ENCODE data around the gene CPNE5.

CPNE5 gene

DNA sequence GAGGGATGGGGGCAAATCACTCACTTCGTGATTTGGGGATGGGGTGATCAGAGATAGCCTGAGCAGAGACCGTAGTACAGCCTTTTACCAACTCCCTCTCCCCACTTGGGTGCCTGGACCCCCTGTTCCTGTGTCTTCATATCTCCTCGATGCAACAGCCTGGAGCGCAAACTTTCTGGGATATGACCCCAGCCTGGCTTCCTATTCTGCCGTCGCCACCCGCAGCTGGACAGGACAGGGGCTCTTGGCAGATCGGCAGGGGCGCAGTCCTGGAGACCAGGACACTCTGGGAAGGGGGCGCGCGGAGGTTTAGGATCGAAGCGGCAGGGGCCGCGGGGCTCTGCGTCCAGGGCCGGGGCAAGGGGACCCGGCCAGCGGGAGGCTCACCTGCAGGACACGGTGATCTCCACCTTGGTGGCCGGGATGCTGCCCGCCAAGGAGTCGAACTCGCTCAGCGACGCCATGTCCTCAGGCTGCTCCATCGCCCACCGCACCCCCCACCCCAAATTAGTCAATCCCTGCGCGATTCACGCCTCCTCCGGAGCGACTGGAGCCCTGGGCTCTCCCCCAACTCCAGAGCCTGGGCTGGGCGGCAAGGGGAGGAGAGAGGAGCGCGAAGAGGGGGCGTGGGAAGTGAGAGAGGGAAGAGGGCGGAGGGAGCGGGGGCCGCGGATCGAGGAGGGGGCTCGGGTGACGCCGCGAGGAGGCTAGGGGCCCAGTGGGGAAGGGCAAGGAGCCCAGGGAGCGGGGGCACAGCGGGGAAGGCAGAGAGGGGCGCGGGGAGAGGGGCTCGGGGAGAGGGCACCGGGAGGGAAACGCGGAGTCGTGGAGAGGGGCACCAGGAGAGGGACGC is at the start of gene CPNE5:
TSS of gene CPNE5 (minus strand) at position 549 of the 853 bp plus-strand sequence. CDS start at position 482, 67 bp downstream.
- no peak for DNase-seq (ENCODE audit: low read depth in 2 of 3, low spot score in 1 of 3)

DNA sequence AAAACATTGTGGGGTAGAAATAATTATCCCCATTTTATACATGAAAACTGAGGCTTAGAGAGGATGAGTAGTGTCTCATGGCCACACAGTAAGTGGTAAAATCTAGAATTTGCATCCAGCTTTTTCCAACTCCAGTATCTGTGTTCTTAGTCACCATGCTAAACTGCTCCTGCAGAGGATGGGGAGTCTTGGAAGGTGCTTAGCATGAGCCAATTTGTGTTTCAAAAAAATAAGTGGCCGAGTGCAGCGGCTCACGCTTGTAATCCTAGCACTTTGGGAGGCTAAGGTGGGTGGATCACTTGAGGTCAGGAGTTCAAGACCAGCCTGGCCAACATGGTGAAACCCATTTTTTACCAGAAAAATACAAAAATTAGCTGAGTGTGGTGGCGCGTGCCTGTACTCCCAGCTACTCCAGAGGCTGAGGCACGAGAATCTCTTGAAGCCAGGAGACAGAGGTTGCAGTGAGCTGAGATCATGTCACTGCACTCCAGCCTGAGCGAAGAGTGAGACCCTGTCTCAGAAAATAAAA is 48.9 kb upstream of the CPNE5 start:
- no peak for DNase-seq (ENCODE audit: low read depth in 2 of 3, low spot score in 1 of 3)

DNA sequence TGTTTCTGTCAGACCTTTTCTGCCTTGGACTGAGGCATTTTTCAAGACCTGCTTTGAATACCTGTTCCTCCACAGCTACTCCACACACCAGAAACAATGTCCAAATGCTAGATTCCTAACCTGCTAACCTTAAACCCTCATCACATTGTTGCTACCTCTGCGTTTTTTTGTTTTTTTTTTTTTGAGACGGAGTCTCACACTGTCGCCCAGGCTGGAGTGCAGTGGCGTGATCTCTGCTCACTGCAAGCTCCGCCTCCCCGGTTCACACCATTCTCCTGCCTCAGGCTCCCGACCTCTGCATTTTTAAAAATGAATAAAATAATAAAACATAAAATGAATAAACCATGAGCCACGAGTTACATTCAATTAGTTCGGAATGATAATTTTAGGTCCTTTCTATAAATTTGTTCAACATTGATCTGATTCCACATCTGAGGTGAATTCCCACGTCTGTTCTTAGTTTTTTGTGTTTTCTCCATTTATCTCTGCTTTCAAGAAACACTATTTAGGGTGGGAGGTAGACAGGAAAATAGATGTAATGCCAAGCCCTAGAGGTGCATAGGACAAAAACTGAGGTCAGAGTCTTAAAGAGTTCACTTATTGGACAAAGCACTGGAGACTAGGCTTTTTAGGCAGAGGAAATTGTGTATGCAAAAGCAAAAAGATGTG is 47.8 kb upstream of the CPNE5 start:
- no peak for DNase-seq (ENCODE audit: low read depth in 2 of 3, low spot score in 1 of 3)

DNA sequence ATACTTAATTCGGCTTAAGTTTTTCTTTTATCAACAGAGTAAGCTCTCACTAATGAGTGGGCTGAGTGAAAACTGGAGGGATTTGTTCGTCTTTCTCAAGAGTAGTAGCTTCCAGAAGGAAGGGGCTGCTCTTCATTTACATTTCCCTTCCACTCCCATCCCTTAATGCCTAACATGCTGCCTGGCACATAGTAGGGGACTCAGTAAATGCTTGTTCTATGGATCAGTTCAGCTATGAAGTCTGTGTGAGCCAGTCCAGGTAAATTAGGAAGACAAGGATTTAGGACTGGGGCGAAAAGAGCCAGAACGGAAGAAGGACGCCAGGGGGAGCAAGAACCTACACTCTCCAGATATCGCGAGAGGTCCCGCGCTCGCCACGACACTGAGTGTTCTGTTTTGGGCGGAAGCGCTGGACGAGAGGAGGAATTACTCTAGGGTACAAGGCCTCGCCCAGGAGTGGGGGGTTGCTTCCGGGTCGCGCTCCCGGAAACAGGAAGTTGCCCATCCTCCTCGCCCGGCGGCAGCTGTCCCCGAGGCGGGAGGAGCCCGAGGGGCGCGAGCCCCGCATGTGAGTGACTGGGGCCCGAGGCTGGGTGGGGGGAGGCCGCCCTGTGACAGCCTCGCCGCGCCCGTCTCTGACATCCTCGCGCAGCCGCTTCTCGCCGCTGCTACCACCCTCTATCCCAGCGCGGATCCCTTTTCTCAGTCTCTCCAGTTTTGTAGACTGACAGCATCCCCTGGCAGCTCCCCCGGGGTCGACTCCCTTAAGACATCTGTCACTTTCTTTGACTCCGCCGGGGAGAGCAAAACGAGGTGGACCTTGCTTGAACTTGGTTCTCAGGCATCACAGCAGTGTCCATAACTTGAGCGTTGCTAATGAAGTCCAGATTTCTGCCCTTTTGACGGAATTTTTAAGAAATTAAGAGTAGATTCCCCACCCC is 46.5 kb upstream of the CPNE5 start, which contains the start of gene C6orf89:
TSS of gene C6orf89 (plus strand) at position 492 of the 941 bp plus-strand sequence. CDS start 13,493 bp downstream, outside the sequence.
- DNase-seq (ENCODE audit: low read depth in 2 of 3, low spot score in 1 of 3), result peak; percentile 94 to 96 (median 95)

DNA sequence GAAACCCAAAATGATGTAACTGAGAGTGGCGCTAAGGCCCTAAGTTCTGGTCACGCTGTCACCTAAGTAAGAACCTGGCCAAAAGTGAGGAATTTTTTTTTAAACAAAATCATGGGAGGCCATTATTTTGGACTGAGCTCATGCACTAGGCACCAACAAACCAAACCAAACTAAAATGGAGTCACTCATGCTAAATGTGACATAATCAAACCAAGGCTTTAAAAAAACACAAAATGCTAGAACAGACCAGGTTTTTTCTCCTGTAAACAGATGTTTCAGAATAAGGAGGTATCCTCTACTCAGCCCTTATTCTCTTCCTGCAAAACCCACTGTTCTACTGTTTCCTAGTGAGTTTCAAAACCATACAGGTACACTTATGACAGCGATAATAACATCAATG is 45.4 kb upstream of the CPNE5 start:
- no peak for DNase-seq (ENCODE audit: low read depth in 2 of 3, low spot score in 1 of 3)

DNA sequence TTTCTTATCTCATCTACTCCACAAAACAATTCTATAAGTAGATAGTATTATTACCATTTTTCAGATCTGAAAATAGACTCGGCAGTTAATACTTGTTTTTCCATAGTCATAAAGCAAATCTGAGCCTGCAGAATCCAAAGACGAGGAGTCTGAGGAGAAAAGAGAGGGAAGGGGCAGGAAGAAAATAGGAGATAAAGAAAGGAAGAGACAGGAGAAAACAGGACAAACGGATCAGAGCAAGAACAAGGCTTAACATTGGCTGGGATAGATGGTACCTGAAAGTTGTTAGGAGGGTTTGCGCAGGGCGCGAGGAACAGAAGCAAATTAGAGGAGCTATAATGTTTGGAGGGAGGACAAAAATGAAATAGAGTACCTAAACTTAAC is 36.0 kb upstream of the CPNE5 start:
- DNase-seq (ENCODE audit: low read depth in 2 of 3, low spot score in 1 of 3), result no peak

DNA sequence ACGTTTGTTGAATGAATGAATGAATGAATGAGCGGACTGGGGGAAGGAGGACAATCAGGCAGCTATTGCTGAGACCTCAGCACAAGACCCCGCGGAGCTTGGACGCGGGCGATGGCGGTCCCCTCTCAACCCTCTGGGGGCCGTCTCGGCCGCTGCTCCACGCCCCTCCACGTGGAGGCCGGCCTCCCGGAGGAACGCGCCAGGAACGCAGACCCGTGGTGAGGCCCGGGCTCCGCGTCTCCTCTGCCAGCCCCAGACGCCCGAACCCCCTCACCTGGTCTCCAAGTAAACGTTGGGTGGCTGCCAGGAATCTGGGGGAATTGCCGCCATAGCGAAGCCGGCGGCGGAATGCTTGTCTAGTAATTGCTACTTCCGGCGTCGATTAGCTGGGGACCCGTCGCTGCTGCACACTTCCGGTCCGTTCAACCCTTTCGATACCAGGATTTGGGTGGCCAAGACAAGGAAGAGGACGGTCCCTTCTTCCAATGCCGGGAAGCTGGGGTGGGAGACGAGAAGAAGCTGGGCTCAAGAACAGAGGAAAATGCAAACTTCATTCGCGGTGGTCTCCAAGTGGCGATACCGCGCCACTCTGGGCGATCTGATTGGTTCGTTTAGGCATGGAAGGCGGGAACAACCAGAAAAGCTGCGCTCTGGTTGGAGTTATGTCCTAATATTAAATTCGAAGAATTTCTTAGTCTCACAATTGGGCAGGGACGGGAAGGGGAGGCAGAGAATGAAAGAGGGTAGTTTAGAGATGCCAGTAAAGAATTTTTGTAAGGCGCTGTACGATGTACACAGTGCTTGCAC is 35.4 kb upstream of the CPNE5 start, which contains the start of gene PPIL1:
TSS of gene PPIL1 (minus strand) at position 361 of the 807 bp plus-strand sequence. CDS start at position 330, 31 bp downstream.
- peak; percentile 75 to 80 (median 79) for DNase-seq (ENCODE audit: low read depth in 2 of 3, low spot score in 1 of 3)

DNA sequence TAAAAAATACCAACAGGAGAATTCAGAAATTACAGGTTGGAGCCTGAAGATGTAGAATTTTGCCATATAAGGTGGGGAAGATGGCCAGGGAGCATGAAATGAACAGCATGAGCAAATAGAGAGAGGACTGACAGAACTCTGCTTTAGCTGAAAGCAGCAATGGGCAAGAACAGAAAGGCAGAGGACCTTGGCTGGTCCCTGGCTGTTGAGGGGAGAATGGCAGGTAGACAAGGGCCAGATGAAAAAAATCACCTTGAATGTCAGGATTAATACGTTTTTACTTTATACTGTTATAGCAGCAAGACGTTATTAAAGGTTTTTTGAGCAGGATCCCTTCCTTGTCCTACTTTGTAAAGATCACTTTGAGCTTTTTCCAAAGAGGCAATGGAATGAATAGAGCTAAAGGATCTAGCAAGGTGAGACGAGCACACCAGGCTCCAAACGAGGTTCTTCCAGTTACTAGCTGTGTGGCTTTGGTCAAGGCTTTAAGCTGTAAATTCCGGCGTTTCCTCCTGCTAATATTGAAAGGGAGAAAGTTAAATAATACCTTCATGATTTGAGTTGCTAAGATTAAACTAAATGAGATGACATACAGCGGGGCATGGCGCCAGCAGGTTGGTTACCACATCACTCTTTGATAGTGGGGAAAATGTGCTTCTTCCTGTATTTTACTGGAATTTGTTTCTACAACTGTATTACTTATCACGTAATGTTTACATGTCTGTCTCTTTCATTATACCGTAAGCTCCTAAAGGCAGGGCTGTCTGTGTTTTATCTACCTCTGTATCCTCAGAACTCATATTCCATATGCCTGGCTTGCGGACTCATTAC is 34.6 kb upstream of the CPNE5 start:
- DNase-seq (ENCODE audit: low read depth in 2 of 3, low spot score in 1 of 3), result no peak

DNA sequence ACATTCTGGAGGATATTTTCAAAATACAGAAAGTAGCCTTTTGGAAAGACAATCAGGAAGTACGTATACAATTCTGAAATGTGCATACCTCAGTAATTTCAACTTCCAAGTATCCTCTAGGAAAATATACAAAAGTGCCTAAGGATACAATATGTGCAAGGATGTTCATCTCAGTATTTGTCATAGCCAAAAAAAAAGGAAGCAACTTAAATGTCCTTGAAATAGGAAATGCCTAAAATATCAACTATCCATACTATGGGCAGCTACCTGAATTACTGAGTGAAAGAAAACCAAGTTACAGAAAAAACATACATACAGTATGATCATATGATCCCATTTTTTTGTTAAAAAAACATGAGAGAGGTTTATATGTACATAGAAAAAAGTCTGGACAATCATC is 33.9 kb upstream of the CPNE5 start:
- no peak for DNase-seq (ENCODE audit: low read depth in 2 of 3, low spot score in 1 of 3)

DNA sequence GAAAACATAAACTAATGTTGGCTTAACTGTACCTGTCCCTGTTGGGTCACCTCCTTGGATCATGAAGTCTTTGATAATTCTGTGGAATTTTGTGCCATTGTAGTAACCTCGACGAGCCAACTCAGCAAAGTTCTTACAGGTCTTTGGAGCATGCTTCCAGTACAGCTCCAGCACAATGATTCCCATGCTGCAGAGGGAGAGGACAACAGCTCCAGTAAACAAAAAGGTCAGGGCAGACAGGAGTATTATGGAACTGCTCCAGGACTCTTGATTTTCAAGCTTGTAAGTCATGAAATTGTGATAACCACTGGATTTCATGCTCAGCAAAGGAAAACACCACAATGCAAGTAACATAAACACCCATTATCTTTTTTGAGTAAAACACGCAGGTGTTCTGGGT is 32.4 kb upstream of the CPNE5 start:
- no peak for DNase-seq (ENCODE audit: low read depth in 2 of 3, low spot score in 1 of 3)

DNA sequence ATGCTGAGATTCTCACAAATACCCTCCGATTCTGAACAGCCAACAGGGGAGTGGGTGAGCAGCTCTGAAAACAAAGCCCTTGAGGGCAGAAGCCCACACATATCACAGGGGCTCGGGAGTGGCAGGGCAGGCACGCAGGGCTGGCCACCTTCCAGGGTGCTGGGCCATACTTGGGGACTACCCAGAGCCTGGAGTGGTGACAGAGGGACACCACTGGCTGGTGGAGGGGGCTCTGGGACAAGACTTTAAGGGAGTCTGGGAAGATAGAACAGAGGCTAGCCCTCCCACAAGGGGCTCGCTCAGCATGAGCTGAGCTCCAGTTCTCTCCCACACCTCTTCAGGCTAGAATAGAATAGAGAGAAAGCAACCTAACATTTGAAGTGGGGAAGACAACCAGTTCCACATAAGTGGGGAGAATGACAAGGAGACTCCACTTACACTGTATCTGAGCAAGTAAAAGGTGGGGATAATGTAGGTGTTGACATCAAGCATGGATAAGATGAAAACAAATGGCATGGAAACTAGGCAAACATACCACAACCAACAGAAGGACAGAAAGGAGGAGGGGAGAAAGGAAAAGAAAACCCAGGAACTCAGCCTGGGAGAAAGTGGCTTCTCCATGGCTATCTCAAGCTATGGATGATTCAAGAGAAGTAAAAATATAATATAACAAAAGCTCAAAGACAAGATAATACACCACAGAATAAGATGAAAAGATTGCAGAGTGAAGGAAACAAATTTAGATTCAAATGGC is 28.4 kb upstream of the CPNE5 start:
- no peak for DNase-seq (ENCODE audit: low read depth in 2 of 3, low spot score in 1 of 3)

DNA sequence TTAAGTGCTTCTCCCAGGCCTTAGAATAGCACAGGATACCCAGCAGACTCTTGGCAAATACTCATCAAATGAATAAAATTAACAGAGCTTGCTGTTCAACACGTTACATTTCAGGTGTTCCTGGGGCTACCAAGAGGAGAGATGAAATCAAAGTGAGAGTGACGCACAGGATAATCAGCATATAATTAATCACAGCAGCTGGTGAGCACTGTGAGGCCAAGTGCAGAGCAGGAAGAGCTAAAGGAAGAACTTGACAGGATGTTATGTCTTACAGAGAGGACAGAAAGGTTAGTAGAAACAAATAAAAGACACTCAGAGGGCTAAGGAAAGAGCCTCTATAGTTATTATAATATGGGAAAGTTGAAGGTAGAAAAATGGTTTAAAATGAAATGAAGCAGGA is 26.6 kb upstream of the CPNE5 start:
- no peak for DNase-seq (ENCODE audit: low read depth in 2 of 3, low spot score in 1 of 3)

DNA sequence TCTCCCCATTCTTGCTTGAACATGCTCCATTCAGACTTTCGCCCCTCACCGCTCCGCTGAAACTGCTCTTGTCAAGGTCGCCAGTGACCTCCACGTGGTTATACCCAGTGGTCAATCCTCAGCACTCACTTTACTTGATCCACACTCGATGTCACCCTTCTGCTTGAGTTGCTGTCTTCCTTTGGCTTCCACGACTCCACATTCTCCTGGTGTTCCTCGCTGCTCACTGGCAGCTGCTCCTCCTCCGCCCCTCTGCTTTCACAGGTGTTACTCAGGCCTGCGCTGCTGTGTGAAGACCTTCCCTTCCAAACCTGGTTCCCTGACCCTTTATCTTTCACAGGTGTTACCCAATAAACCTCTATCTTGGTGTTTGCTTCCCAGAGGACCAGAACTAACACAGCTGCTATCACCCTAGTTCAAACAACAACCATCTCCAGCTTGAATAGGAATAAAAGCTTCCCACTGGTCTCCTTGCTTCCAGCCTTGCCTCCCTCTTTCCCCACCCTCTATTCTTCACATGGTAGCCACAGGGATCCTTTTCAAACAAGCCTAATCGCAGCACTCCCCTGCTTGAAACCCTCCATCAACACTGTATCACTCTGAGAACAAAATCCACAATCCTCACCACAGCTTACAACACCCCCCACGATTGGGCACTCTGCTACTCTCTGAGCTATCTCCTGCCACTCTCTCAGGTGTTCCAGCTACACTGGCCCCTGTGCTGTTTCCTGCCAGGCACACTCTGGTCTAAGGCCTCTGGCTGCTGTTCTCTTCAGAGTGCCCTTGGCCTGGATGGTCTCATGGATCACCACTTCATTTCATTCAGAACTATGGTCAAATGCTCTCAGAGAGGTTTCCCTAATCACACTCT is 24.7 kb upstream of the CPNE5 start:
- DNase-seq (ENCODE audit: low read depth in 2 of 3, low spot score in 1 of 3), result no peak

DNA sequence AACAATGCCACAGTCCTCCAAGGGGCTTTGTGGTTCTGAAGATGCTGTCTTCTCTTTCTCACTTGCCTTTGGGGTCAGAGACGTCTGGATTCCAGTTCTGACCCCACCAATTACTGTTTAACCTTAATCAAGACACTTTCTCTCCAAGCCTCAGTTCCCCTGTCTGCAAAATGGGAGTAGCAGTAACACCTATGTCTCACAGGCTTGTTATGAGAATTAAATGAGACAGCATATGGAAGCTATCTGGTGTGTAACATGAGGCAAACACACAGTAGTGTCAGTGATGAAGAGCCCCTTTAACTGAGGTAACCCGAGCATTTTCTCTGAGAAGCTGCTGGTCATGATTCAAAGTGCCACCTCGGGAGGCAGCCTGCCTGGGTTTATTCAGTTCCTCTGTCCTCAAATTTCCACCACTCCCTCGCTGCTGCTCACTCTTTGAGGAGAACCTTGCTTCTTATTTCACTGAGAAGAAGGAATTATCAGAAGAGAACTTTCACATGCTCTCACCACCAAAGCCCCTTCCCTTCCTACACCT is 23.7 kb upstream of the CPNE5 start:
- no peak for DNase-seq (ENCODE audit: low read depth in 2 of 3, low spot score in 1 of 3)

DNA sequence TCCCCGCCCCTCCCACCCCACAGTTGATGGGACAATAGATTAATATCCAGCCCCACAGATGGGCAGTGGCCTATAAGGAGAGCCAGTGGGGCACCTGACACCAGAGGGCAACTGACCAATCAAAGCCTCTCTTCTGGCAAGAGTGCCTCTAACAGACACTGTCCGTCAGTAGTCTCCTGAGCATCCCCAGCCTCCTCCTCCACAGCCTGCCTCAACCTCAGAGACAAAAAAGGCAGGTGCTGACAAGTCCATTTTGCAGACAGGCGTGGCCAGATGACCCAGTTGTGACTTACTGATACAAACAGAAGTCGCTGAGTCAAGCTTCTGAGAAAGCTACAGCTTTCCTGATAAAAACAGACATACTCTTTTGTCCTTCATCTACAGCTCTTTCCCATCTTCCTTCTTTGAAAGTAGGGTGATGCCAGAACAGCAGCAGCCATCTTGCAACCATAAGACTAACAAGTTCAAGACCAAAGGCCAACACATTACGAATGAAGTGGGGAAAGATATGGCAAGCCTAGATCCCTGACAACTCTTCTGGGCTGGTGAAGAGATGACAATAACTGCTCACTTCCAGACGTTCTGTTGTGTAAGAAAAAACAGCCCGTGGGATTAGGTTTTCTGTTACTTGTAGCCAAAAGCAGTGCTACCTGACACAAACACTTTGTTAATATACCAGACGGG is 23.1 kb upstream of the CPNE5 start:
- DNase-seq (ENCODE audit: low read depth in 2 of 3, low spot score in 1 of 3), result no peak

DNA sequence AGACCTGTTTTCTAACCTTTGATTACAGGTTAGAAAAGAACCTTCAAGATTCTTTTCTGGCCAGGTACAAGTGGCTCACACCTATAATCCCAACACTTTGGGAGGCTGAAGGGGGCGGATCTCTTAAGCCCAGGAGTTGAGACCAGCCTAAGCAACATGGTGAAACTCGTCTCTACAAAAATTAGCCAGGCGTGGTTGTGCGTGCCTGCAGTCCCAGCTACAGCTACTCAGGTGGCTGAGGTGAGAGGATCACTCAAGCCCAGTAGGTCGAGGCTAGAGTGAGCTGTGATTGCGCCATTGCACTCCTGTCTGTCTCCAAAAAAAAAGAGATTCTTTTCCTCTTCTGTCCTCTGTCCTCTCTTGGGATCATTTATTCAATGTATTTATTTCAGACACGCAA is 20.9 kb upstream of the CPNE5 start:
- DNase-seq (ENCODE audit: low read depth in 2 of 3, low spot score in 1 of 3), result no peak

Measured in stimulated activated CD4-positive, alpha-beta T cell treated with anti-CD3 and anti-CD28 coated beads, Interleukin-12 subunit alpha, Interleukin-12 subunit beta, amount 100 ng/mL, for 48 hours (primary cell).